HG03571 (cell line): ENCODE data around the gene PTPN20.
A peak's percentile ranks its signal among the peaks of the same experiment; 100 is the strongest.
"Not testable (repeated sequence)": the region's sequence is repeated elsewhere in the genome, so short reads cannot be mapped to it uniquely, and the experiment has no call there.

Experiments used
- ATAC-seq: cut with Tn5 transposase; IDR thresholded peaks from one replicate; pipeline ENCODE4 v1.9.1; 2021; ENCODE audit not compliant: unreplicated experiment

PTPN20 gene

GRCh38 chr10:46948687-46949518, 37.7 kb downstream of the PTPN20 start:
- ATAC-seq: not testable (repeated sequence)

- not testable (repeated sequence) for ATAC-seq
These were observed 41.3 kb downstream of the PTPN20 start for GRCh38 chr10:46952540-46952939.

- not testable (repeated sequence) for ATAC-seq
These were observed 49.5 kb downstream of the PTPN20 start for GRCh38 chr10:46960742-46961141.

GRCh38 chr10:46963356-46963755, 52.1 kb downstream of the PTPN20 start:
- ATAC-seq: not testable (repeated sequence)

GRCh38 chr10:46967013-46967412, 55.8 kb downstream of the PTPN20 start:
- ATAC-seq: not testable (repeated sequence)

- not testable (repeated sequence) for ATAC-seq
These were observed 69.0 kb downstream of the PTPN20 start for GRCh38 chr10:46980223-46980622.

- ATAC-seq: peak; percentile 68
These were observed 76.2 kb downstream of the PTPN20 start for GRCh38 chr10:46987233-46987924.

- ATAC-seq: no peak
These were observed 81.8 kb downstream of the PTPN20 start for GRCh38 chr10:46992803-46993561.

- ATAC-seq: no peak
These were observed 84.0 kb downstream of the PTPN20 start for GRCh38 chr10:46995234-46995633.

GRCh38 chr10:46998192-46998591, 87.0 kb downstream of the PTPN20 start:
- ATAC-seq: no peak

GRCh38 chr10:46998595-46998994, 87.4 kb downstream of the PTPN20 start:
- no peak for ATAC-seq

GRCh38 chr10:46999217-46999616, 88.0 kb downstream of the PTPN20 start:
- no peak for ATAC-seq

- no peak for ATAC-seq
These were observed 97.5 kb downstream of the PTPN20 start for GRCh38 chr10:47008769-47009168.

GRCh38 chr10:47009215-47009838, 98.1 kb downstream of the PTPN20 start:
- ATAC-seq: no peak

- ATAC-seq: no peak
These were observed 98.8 kb downstream of the PTPN20 start for GRCh38 chr10:47010036-47010435.

- no peak for ATAC-seq
These were observed 101.0 kb downstream of the PTPN20 start for GRCh38 chr10:47012214-47012613.

GRCh38 chr10:47013507-47014154, 102.4 kb downstream of the PTPN20 start:
- ATAC-seq: no peak

- ATAC-seq: no peak
These were observed 104.2 kb downstream of the PTPN20 start for GRCh38 chr10:47015404-47015803.

- ATAC-seq: no peak
These were observed 105.3 kb downstream of the PTPN20 start for GRCh38 chr10:47016564-47016963.

- no peak for ATAC-seq
These were observed 107.0 kb downstream of the PTPN20 start for GRCh38 chr10:47018026-47018735.
